ENCODE measurements around the gene IL17RE. TPM values are rescaled to one million over a fixed set of nuclear protein-coding genes. Genes with fewer than 3 reads are reported as not detected.
A peak's percentile ranks its signal among the peaks of the same experiment; 100 is the strongest.

The IL17RE gene
- total and polyA plus RNA-seq, 11 donors, result 0.65 to 6.9 (median 0.95) TPM

GRCh38 chr3:9888540-9888939 lies 14.1 kb upstream of the IL17RE start:
- ATAC-seq, result no peak
- intact Hi-C loops (cut with DNase I), result no loop called here

GRCh38 chr3:9889405-9889804 lies 13.2 kb upstream of the IL17RE start:
- Histone ChIP-seq H3K9me3 (no peaks in the 10 kb centered on the region), H3K4me1 (peaks cover 0 to 27% (median 13%) of the 10 kb centered on the region in 12 donors), H3K27ac (peak overlapping the region in 1 of 12 donors; percentile 96), H3K27me3 (no peaks in the 10 kb centered on the region), H3K4me3 (no peak overlapping the region), H3K36me3 (peaks cover 0 to 24% (median 13%) of the 10 kb centered on the region in 9 donors)
- DNase-seq, result no peak
- TF ChIP-seq POLR2A (IDR thresholded peaks at IDR 0.05) (no peak), CTCF (IDR thresholded peaks at IDR 0.05) (no peak)
- intact Hi-C loops (cut with DNase I), result no loop called here
- WGBS, 4 donors, result 83 to 90% (median 84%) methylated on average over 5 of the region's 5 CpGs
- no peak for ATAC-seq

More at GRCh38 chr3:9888540-9888939, 14.1 kb upstream of the IL17RE start:
- H3K27ac ChIP-seq, result no peak overlapping the region
- DNase-seq, result no peak
- WGBS, 4 donors, result 86 to 94% (median 88%) methylated on average over 3 of the region's 3 CpGs
- no peak overlapping the region for H3K4me3 ChIP-seq
- H3K4me1 ChIP-seq, result peaks cover 0 to 20% (median 13%) of the 10 kb centered on the region in 12 donors
- no peaks in the 10 kb centered on the region for H3K9me3 ChIP-seq
- TF ChIP-seq POLR2A (IDR thresholded peaks at IDR 0.05) (no peak), CTCF (IDR thresholded peaks at IDR 0.05) (no peak)
- peaks cover 0 to 15% (median 8%) of the 10 kb centered on the region in 9 donors for H3K36me3 ChIP-seq
- H3K27me3 ChIP-seq, result no peaks in the 10 kb centered on the region

- H3K9me3 ChIP-seq, result no peaks in the 10 kb centered on the region
- intact Hi-C loops (cut with DNase I), result loop anchor here in 2 of 10 donors (1.0 to 2.0 kb wide), 3 partner anchors 26 to 46 kb away; partner anchors contain the start of genes CRELD1 (in 1 of the 2), IL17RC (in 1 of the 2) and RPUSD3 (in 1 of the 2)
- peak within 1 kb of the TSS; percentile 87 to 98 (median 96) for H3K27ac ChIP-seq
- TF ChIP-seq CTCF (IDR thresholded peaks at IDR 0.05) (peak in 3 of 12 donors; percentile 19 to 24 (median 21)), POLR2A (IDR thresholded peaks at IDR 0.05) (peak in 1 of 2 donors; percentile 88)
- peak; percentile 91 to 93 (median 92) for DNase-seq
- H3K4me3 ChIP-seq, result peak within 1 kb of the TSS; percentile 61 to 100 (median 94)
- H3K36me3 ChIP-seq, result peaks cover 0 to 24% (median 13%) of the 10 kb centered on the region in 9 donors
- peaks cover 0 to 27% (median 13%) of the 10 kb centered on the region in 12 donors for H3K4me1 ChIP-seq
- no peaks in the 10 kb centered on the region for H3K27me3 ChIP-seq
- 0 to 1% (median 0%) methylated on average over 30 to 62 of the region's 62 CpGs for WGBS, 4 donors
- peak; percentile 95 to 99 (median 98) for ATAC-seq
These were observed 12.2 kb upstream of the IL17RE start, which contains the start of gene JAGN1 for GRCh38 chr3:9890249-9891071. TSS of gene JAGN1 (plus strand) at chr3:9890610. CDS start at chr3:9890723, 113 bp downstream.

- no peak for ATAC-seq
- TF ChIP-seq CTCF (IDR thresholded peaks at IDR 0.05) (no peak), POLR2A (IDR thresholded peaks at IDR 0.05) (no peak)
These were observed 11.5 kb upstream of the IL17RE start for GRCh38 chr3:9891072-9891622.

More at GRCh38 chr3:9891072-9891622, 11.5 kb upstream of the IL17RE start:
- WGBS, 4 donors, result 9 to 12% (median 11%) methylated on average over 12 of the region's 12 CpGs
- H3K4me1 ChIP-seq, result peaks cover 0 to 27% (median 13%) of the 10 kb centered on the region in 12 donors
- intact Hi-C loops (cut with DNase I), result loop anchor here in 2 of 10 donors (2.0 kb wide), 2 partner anchors 26 to 46 kb away; partner anchors contain the start of genes IL17RC (in 1 of the 2) and RPUSD3 (in 1 of the 2)
- H3K27ac ChIP-seq, result peak overlapping the region; percentile 87 to 98 (median 96)
- no peaks in the 10 kb centered on the region for H3K9me3 ChIP-seq
- peak overlapping the region; percentile 61 to 100 (median 94) for H3K4me3 ChIP-seq
- no peak for DNase-seq
- H3K36me3 ChIP-seq, result peaks cover 0 to 24% (median 13%) of the 10 kb centered on the region in 9 donors
- H3K27me3 ChIP-seq, result no peaks in the 10 kb centered on the region
